ENCODE results near the gene PITPNC1.

PITPNC1 gene

DNA sequence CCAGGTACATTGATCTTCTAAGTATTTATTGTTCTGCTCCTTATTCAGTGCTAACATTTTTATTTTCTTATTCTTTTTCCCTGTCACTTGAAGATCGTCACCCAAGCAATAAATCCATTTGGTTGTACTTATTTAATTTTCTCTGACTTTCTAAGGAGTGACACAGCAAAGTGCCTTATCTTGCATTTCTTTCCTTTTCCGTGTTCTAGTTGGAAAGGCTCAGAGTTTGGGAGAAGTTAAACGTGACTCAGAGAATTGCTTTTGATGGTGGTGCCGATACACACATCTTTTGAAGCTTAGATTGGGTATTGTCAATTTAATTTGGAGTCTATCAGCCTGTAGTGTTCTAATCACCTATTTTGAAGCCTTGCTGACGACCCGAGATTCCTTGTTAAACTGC is 72.0 kb downstream of the PITPNC1 start:
- TF ChIP-seq, protein P1, sequence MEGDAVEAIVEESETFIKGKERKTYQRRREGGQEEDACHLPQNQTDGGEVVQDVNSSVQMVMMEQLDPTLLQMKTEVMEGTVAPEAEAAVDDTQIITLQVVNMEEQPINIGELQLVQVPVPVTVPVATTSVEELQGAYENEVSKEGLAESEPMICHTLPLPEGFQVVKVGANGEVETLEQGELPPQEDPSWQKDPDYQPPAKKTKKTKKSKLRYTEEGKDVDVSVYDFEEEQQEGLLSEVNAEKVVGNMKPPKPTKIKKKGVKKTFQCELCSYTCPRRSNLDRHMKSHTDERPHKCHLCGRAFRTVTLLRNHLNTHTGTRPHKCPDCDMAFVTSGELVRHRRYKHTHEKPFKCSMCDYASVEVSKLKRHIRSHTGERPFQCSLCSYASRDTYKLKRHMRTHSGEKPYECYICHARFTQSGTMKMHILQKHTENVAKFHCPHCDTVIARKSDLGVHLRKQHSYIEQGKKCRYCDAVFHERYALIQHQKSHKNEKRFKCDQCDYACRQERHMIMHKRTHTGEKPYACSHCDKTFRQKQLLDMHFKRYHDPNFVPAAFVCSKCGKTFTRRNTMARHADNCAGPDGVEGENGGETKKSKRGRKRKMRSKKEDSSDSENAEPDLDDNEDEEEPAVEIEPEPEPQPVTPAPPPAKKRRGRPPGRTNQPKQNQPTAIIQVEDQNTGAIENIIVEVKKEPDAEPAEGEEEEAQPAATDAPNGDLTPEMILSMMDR (IDR thresholded peaks at IDR 0.05; ENCODE audit: low read depth, low read length, missing control alignments): no peak
- DNase-seq (ENCODE audit: low read depth): no peak

DNA sequence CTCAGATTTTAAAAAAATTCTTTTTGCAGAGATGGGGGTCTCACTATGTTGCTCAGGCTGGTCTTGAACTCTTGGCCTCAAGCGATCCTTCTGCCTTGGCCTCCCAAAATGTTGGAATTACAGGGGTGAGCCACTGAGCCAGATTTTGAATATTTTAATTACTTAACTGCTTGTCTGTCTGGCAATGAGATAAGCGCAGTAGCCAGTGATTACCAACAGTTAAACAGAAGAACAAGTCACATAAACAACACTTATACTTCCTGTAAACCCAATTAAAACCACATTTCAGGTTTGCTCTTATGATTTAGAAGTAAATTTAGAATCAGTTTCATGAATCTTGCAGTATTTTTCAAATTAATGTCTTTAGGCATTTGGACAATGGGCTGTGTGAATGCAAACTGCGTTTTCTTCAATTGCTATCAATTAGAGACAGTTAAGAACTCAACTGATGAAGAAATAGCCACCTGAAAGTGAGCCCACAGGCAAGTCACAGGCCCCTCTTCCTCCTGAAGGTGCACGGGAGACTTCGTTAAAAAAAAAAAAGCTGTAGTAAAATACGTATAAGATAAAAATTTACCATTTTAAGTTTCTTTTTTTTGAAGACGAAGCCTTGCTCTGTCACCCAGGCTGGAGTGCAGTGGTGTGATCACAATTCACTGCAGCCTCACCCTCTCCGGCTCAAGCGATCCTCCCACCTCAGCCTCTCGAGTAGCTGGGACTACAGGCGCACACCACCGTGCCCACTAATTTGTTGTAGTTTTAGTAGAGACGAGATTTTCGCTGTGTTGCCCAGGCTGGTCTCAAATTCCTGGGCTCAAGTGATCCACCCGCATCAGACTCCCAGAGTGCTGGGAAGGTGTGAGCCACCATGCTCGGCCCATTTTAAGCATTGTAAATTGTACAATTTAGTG is 73.0 kb downstream of the PITPNC1 start:
- DNase-seq (ENCODE audit: low read depth): no peak
- TF ChIP-seq, protein P1 (IDR thresholded peaks at IDR 0.05; ENCODE audit: low read depth, low read length, missing control alignments): no peak
- no peak overlapping the region for H3K4me3 ChIP-seq (ENCODE audit: low read depth, low read length)

More for the DNA sequence above, 72.0 kb downstream of the PITPNC1 start:
- no peak overlapping the region for H3K4me3 ChIP-seq (ENCODE audit: low read depth, low read length)

DNA sequence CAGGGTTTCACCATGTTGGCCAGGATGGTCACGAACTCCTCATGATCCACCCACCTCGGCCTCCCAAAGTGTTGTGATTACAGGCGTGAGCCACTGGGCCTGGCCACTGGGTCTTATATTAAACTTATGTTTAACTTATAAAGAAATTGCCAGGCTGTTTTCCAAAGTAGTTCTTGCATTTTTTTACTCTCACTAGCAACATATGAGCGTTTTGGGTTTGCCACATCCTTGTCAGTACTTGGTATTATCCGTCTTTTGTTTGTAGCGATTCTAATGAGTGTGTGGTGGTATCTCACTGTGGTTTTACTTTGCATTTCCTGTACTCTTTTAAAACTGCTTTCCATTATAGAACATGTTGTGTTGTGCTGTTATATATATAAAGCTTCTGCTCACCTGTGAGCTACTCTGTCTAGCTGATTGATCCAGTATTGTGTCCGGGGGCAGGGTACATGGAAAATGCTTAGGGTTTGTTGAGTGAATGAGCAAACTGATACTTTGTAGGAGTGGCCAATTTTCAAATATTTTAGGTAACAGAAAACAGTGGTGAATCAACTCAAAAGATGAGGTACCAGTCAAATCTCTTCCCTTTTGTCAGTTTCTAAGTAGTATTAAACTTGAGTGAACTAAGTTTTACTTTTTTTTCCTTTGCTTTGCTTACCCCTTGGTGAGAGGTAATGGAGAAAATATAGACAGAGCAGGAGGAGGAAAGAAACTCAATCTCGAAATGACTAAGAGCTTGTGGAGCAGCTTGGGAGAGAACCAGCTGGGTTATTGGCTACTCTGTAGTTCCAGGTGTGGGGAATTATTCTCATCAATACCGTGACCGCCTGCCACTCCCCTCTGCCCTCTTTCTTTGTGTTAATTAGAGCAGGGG is 75.8 kb downstream of the PITPNC1 start:
- no peak overlapping the region for H3K4me3 ChIP-seq (ENCODE audit: low read depth, low read length)
- DNase-seq (ENCODE audit: low read depth): peak; percentile 53
- TF ChIP-seq, protein P1 (IDR thresholded peaks at IDR 0.05; ENCODE audit: low read depth, low read length, missing control alignments): no peak

DNA sequence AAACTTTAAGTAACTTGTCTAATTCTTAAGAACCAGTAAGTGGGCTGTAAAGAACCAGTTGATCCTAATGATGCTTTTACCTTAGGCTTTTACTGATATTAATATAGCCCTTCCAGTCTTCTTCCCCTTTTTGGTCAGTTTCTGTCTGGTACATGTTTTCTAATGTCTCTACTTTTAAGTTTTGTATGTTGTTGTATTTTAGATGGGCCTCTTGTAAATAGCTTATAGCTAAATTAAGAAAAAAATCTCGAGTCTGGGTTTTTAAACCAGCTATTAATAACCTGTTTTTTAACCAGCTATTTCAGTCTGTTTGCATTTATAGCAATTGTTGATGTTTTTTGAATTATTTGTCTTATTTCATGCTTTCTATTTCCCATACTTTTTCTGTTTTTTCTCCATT is 79.0 kb downstream of the PITPNC1 start:
- no peak overlapping the region for H3K4me3 ChIP-seq (ENCODE audit: low read depth, low read length)
- no peak for DNase-seq (ENCODE audit: low read depth)
- TF ChIP-seq, protein P1 (IDR thresholded peaks at IDR 0.05; ENCODE audit: low read depth, low read length, missing control alignments): no peak

DNA sequence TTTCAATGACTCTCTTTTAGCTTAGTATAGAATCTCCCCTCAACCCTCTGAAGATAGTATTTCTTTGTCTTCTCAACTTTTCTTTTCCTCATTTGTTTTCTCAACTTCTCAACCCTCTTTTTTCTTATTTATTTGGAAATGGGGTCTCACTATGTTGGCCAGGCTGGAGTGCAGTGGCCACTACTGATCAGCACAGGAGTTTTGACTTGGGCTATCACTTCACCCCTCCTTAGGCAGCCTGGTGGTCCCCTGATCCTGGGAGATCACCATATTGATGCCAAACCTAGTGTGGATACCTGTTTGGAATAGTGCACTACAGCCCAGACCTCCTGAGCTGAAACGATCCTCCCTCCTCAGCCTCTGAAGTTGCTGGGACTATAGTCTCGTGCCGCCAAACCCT is 79.8 kb downstream of the PITPNC1 start:
- TF ChIP-seq, protein P1 (IDR thresholded peaks at IDR 0.05; ENCODE audit: low read depth, low read length, missing control alignments): no peak
- DNase-seq (ENCODE audit: low read depth): no peak
- no peak overlapping the region for H3K4me3 ChIP-seq (ENCODE audit: low read depth, low read length)

DNA sequence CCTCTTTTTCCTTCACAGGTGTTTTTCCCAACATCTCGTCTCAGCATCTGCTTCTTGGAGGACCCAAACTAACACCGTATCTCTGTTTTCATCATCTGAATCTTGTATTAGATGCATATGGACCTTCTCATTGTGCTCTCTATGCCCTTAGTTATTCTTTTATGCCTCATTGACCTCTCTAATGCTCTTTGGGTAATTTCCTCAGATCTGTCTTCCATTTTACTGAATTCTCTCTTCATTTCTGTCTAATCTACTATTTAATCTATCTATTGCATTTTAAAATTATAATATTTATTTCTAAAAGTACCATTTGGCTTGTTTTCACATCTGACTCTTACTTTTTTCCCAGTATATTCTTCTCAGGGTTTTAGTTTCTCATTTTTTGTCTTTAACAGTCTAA is 81.1 kb downstream of the PITPNC1 start:
- H3K4me3 ChIP-seq (ENCODE audit: low read depth, low read length): no peak overlapping the region
- TF ChIP-seq, protein P1 (IDR thresholded peaks at IDR 0.05; ENCODE audit: low read depth, low read length, missing control alignments): no peak

More for the DNA sequence above, 81.1 kb downstream of the PITPNC1 start:
- DNase-seq (ENCODE audit: low read depth): no peak

Data from GM12864 (cell line).